HEK293 (cell line): ENCODE measurements around the gene PTMA.

Experiments used
- CTCF ChIA-PET: fragments of 350-600 bp; formaldehyde crosslinking; extraction: SDS; loops from one replicate; lab custom pipeline; 2021; ENCODE audit warnings: antibody characterized with exemption; lab: Yijun Ruan, JAX
- POLR2A ChIA-PET: fragments of 300-600 bp; formaldehyde crosslinking; extraction: SDS; loops from one replicate; lab custom pipeline; 2020; ENCODE audit warnings: antibody characterized with exemption, inconsistent platforms; lab: Yijun Ruan, JAX
- H3K27ac ChIP-seq: fragments of 200-500 bp; sonication (Bioruptor generic); 2 replicates; pipeline ENCODE4 v1.5.1; 2014; ENCODE audit warnings: low read depth, low read length, control low read depth, inconsistent platforms; ENCODE audit errors: extremely low read depth
- H3K36me3 ChIP-seq, 2 experiments: fragments of 200-500 bp in 1 of 2; sonication (Bioruptor generic) in 1 of 2; 1 replicate in 1 of 2; 2 replicates in 1 of 2; pipeline ENCODE4 v1.5.1; 2014 to 2017; ENCODE audit warnings: inconsistent platforms in 2 of 2, low read length in 2 of 2; ENCODE audit not compliant: control insufficient read depth in 2 of 2, insufficient read depth in 1 of 2
- H3K4me1 ChIP-seq: fragments of 200-500 bp; sonication (Bioruptor generic); 2 replicates; pipeline ENCODE4 v1.5.1; 2014; ENCODE audit warnings: mild to moderate bottlenecking, low read length, inconsistent platforms; ENCODE audit not compliant: control insufficient read depth, insufficient read depth
- H3K4me3 ChIP-seq: 2 replicates; pipeline ENCODE4 v1.5.1; 2011; ENCODE audit warnings: low read depth, mild to moderate bottlenecking, control low read depth, low read length, moderate library complexity
- H3K9me3 ChIP-seq: fragments of 200-500 bp; sonication (Bioruptor generic); 2 replicates; pipeline ENCODE4 v1.5.1; 2014; ENCODE audit warnings: low read depth, low read length, inconsistent platforms; ENCODE audit not compliant: control insufficient read depth, insufficient read depth
- GFI1B ChIP-seq: fragments of 450-650 bp; formaldehyde crosslinking; IDR thresholded peaks from 2 replicates; pipeline ENCODE4 v1.5.1; 2016; ENCODE audit warnings: missing biosample characterization, missing genetic modification characterization
- KLF10 ChIP-seq: fragments of 450-650 bp; IDR thresholded peaks from 2 replicates; pipeline ENCODE4 v1.5.1; 2018; ENCODE audit warnings: missing biosample characterization, mild to moderate bottlenecking, missing genetic modification characterization
- KLF9 ChIP-seq: fragments of 450-650 bp; formaldehyde crosslinking; IDR thresholded peaks from 2 replicates; pipeline ENCODE4 v1.5.1; 2016; ENCODE audit warnings: missing biosample characterization, missing genetic modification characterization, low read depth
- SP2 ChIP-seq: fragments of 450-650 bp; formaldehyde crosslinking; IDR thresholded peaks from 2 replicates; pipeline ENCODE4 v1.5.1; 2016; ENCODE audit warnings: missing biosample characterization, missing genetic modification characterization
- ZBTB11 ChIP-seq: fragments of 450-650 bp; formaldehyde crosslinking; conservative IDR thresholded peaks from 2 replicates; pipeline ENCODE4 v1.5.1; 2016; ENCODE audit warnings: low read depth, missing biosample characterization, missing genetic modification characterization
- ZBTB20 ChIP-seq: fragments of 450-650 bp; formaldehyde crosslinking; IDR thresholded peaks from 2 replicates; pipeline ENCODE4 v1.5.1; 2016; ENCODE audit warnings: missing biosample characterization, missing genetic modification characterization
- ZBTB8A ChIP-seq: fragments of 450-650 bp; formaldehyde crosslinking; IDR thresholded peaks from 2 replicates; pipeline ENCODE4 v1.5.1; 2016; ENCODE audit warnings: missing biosample characterization, missing genetic modification characterization
- ZFHX2 ChIP-seq: fragments of 450-650 bp; formaldehyde crosslinking; conservative IDR thresholded peaks from 2 replicates; pipeline ENCODE4 v1.5.1; 2016; ENCODE audit warnings: missing biosample characterization, missing genetic modification characterization
- ZNF280D ChIP-seq: fragments of 450-650 bp; formaldehyde crosslinking; IDR thresholded peaks from 2 replicates; pipeline ENCODE4 v1.5.1; 2016; ENCODE audit warnings: missing biosample characterization, missing genetic modification characterization
- ZNF335 ChIP-seq: fragments of 450-650 bp; formaldehyde crosslinking; conservative IDR thresholded peaks from 2 replicates; pipeline ENCODE4 v1.5.1; 2016; ENCODE audit warnings: missing biosample characterization, missing genetic modification characterization
- ZNF354C ChIP-seq: fragments of 450-650 bp; formaldehyde crosslinking; IDR thresholded peaks from 2 replicates; pipeline ENCODE4 v1.5.1; 2016; ENCODE audit warnings: missing biosample characterization, missing genetic modification characterization, low read depth, borderline replicate concordance
- ZNF449 ChIP-seq: fragments of 450-650 bp; formaldehyde crosslinking; IDR thresholded peaks from 2 replicates; pipeline ENCODE4 v1.5.1; 2017; ENCODE audit warnings: missing biosample characterization, mild to moderate bottlenecking, missing genetic modification characterization, moderate library complexity
- ZNF513 ChIP-seq: fragments of 450-650 bp; IDR thresholded peaks from 2 replicates; pipeline ENCODE4 v1.5.1; 2018; ENCODE audit warnings: missing biosample characterization, missing genetic modification characterization
- ZNF521 ChIP-seq: fragments of 450-650 bp; formaldehyde crosslinking; IDR thresholded peaks from 2 replicates; pipeline ENCODE4 v1.5.1; 2017; ENCODE audit warnings: missing biosample characterization, mild to moderate bottlenecking, missing genetic modification characterization
- ZNF549 ChIP-seq: fragments of 450-650 bp; IDR thresholded peaks from 2 replicates; pipeline ENCODE4 v1.5.1; 2018; ENCODE audit warnings: missing biosample characterization, missing genetic modification characterization, mild to moderate bottlenecking, inconsistent platforms, moderate library complexity
- ZSCAN30 ChIP-seq: fragments of 450-650 bp; IDR thresholded peaks from 2 replicates; pipeline ENCODE4 v1.5.1; 2018; ENCODE audit warnings: missing biosample characterization, mild to moderate bottlenecking, missing genetic modification characterization, moderate library complexity
- TF ChIP-seq, protein P1 (sequence below): fragments of 450-650 bp; formaldehyde crosslinking; optimal IDR thresholded peaks from 2 replicates; pipeline ENCODE3; 2016; ENCODE audit warnings: missing biosample characterization, mild to moderate bottlenecking, missing genetic modification characterization
- TF ChIP-seq, protein P2 (sequence below): IDR thresholded peaks from 2 replicates; pipeline ENCODE4 v1.6.1; 2011; ENCODE audit warnings: mild to moderate bottlenecking, low read depth, low read length, borderline replicate concordance

The PTMA gene

GRCh38 chr2:231680285-231680991 lies 27.9 kb upstream of the PTMA start (continued):
- TF ChIP-seq, protein P1, sequence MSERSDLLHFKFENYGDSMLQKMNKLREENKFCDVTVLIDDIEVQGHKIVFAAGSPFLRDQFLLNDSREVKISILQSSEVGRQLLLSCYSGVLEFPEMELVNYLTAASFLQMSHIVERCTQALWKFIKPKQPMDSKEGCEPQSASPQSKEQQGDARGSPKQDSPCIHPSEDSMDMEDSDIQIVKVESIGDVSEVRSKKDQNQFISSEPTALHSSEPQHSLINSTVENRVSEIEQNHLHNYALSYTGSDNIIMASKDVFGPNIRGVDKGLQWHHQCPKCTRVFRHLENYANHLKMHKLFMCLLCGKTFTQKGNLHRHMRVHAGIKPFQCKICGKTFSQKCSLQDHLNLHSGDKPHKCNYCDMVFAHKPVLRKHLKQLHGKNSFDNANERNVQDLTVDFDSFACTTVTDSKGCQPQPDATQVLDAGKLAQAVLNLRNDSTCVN (tag by site-specific recombination) = peak; percentile 40
- TF ChIP-seq ZBTB8A (tag by site-specific recombination) (peak; percentile 8), KLF9 (tag by site-specific recombination) (no peak), ZNF280D (tag by site-specific recombination) (peak; percentile 78)

DNA sequence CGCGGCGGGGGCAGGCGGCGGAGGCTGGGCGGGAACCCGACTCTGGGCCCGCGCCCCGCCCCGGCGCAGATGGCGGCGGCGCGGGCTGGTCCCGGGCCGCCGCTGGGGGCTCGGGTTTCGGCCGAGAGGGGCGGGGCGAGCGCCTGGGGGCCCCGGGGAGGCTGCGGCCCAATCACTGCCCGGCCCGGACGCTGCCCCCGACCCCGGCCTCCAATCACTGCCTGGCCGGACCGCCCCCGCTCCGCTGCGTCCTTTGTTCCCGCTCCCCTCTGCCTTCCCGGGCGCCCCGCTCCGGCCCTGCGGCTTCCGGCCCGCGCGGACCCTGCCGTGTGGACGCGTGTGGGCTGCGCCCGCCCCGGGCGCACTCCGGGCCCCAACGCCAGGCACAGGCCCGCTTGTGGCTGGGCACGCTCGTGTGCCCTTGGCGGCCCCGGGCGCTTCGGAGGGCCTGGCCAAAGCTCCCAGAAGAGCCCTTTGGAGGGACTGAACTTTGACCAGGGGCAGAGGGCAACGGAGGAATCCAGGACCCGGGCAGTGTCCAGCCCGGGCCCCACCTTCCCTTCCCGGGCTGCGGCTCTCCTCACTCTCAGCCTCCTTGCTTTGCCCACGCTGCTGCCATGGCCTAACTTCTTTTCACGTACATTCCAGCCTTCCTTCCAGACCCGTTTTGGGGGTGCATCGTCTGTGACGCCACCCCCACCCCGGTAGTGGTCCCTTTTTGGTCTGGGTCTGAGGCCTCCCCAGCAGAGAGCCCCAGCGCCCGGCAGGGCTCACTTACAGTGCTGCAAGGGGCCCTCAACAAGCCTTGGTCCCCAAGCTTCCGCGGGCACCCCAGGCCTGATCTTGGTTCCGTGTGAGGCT lies 27.1 kb upstream of the PTMA start:
- CTCF ChIA-PET = interaction anchor here (0.6 to 11.4 kb wide), 4 partner anchors 21 to 39 kb away, joined by 3 to 85 read pairs (median 10); no protein-coding TSS in a partner anchor
- Histone ChIP-seq H3K4me1 (peaks cover 5% of the 10 kb centered on the region), H3K27ac (peak overlapping the region; percentile 86), H3K4me3 (peak overlapping the region; percentile 37), H3K9me3 (no peaks in the 10 kb centered on the region), H3K36me3 (no peaks in the 10 kb centered on the region)
- POLR2A ChIA-PET = interaction anchor here (1.4 to 5.5 kb wide), 2 partner anchors 27 to 33 kb away, joined by 4 to 41 read pairs; partner anchors contain the start of gene PTMA
- peak; percentile 67; the same call in 1 of the 2 replicates for TF ChIP-seq KLF10 (tag by site-specific recombination)
- TF ChIP-seq ZNF521 = no peak
- no peak for TF ChIP-seq ZNF354C (tag by site-specific recombination)
- TF ChIP-seq ZNF335 (tag by site-specific recombination) = peak; percentile 37
- 0 out of 2 replicates have a peak, but pooled peaks have one; percentile 5 for TF ChIP-seq ZFHX2 (tag by site-specific recombination)
- TF ChIP-seq ZBTB11 (tag by site-specific recombination) = peak; percentile 47
- 0 out of 2 replicates have a peak, but pooled peaks have one; percentile 14 for TF ChIP-seq ZSCAN30
- TF ChIP-seq, protein P1 (tag by site-specific recombination) = peak; percentile 52
- TF ChIP-seq ZBTB8A (tag by site-specific recombination) = peak; percentile 89
- peak; percentile 73 for TF ChIP-seq ZBTB20
- TF ChIP-seq, protein P2, sequence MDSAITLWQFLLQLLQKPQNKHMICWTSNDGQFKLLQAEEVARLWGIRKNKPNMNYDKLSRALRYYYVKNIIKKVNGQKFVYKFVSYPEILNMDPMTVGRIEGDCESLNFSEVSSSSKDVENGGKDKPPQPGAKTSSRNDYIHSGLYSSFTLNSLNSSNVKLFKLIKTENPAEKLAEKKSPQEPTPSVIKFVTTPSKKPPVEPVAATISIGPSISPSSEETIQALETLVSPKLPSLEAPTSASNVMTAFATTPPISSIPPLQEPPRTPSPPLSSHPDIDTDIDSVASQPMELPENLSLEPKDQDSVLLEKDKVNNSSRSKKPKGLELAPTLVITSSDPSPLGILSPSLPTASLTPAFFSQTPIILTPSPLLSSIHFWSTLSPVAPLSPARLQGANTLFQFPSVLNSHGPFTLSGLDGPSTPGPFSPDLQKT = no peak; the same call in 1 of the 2 replicates
- no peak for TF ChIP-seq GFI1B (tag by site-specific recombination)
- TF ChIP-seq ZNF549 (tag by site-specific recombination) = no peak
- no peak for TF ChIP-seq ZNF513 (tag by site-specific recombination)
- peak; percentile 46; the same call in 1 of the 2 replicates for TF ChIP-seq ZNF449 (tag by site-specific recombination)
- TF ChIP-seq SP2 = peak; percentile 34; the same call in 1 of the 2 replicates
